Suppressor macrophage treated with lipopolysaccharide for 1 hour (primary cell): Measurements from ENCODE around the gene GRB10.
"Not testable (repeated sequence)": the region's sequence is repeated elsewhere in the genome, so short reads cannot be mapped to it uniquely, and the experiment has no call there.

Source experiments
- DNase-seq, 3 donors: peaks; one replicate each; pipeline ENCODE4 v3.0.0-alpha.2; 2020 to 2022

Gene GRB10

DNA sequence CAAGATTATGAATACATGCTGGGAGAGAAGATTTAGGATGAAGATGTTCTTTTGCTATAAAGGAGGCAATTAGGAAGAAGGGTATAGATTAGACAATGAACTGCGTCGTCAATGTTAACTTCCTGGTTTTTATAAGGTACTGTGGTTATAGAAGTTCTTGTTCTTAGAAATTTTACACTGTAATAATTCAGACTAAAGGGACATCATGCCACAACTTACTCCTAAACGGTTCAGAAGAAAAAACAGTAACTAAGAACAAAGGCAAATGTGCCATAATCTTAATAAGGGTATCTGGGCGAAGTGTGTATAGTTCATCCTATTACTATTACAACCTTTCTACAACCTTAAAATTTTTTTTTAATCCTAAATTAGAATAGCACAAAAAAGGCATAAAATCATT lies 186.2 kb downstream of the GRB10 start:
- DNase-seq: no peak

DNA sequence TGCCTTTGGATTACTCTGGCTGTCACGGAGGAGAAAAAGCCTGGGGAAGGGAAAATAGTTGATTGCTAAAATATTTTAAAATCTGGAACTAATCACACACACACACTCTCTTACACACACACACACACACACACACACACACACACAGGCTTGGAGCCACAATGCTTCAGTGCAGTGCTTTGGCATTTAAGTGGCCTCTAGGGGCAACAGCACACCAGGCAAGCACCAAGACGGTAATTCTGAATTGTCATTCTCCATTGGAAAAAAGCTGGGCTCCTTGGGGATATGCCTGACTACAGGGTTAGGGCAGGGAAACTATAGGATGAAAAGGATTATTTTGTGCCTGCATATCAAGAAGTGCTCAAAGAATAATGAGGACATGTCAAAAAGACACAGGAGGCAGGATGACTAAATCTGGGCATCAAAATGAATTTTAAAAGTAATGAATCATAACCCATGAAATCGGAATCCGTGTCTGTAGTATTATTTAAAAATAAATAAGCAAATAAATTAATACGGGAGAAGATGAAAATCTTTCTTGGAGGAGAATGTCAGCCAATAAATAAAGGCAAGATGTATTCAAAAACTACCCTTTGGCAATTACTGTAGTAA lies 187.1 kb downstream of the GRB10 start:
- peak in 1 of 3 donors; percentile 10 for DNase-seq

DNA sequence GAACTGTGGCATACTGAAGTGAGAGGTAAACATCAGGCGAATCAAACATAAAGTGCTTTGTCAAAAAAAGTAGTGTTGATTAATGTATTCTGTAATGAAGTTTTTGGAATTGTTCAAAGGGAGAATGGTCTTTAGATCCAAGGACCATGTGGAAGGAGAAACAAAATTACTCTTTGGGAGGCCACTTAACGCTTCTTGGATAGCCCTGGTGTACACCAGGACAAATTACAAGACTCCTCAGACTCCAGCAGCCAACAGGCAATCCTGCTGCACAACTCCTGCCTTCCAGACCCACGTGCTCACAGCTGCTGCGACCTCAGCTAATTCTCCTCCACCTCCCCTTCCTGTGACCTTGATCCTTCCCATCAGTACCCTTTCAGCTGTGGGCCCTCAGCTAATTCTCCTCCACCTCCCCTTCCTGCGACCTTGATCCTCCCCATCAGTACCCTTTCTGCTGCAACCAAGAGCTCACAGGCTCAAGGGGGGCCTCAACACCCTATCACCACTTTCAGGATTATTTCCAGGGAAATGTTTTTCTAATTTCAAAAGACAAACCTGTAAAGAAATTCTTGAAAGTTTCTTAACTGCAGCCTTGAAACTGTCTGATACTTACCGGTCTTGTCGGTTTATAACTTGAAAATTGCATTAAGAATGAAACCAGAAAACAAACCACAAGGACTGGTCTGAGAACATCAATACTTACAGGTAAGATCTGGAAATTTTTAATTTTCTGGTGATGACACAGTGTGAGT lies 187.8 kb downstream of the GRB10 start:
- no peak for DNase-seq

DNA sequence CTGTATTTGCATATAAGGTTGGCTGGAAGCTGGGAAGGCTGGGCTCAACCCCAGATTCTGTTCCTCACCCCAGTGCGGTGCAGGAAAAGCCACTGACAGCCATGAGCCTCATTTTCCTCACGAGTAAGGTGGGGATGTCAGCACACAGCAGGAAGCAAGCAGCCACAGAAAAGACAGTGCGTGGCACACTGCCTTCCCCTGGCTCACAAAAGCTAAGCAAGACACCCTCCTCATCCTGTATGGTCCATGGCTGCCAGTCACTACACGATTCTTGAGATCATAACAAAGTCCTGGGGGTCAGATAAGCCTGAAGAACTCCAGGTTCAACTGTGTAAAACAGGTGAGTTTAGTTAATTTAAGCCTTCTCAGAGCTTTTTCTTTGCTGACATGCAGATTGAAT lies 188.6 kb downstream of the GRB10 start:
- no peak for DNase-seq

DNA sequence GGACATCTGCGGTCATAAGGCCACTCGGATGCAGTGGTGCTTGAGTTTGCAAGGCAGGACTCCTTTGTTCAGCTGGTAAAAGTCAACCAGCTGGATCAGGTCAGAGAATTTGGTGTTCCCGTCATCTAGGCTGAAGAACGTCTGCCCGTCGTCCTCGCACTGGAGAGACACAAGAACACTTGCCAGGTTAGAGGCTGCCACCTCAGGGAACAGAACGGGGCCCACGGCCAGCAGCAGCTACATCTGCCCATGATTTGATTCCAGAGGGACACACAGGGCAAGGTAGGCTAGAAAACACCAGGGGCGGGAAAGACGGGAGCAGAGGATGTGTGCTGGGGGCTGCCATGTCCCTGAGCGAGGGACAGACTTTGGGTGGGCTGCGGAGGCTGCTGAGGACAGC lies 189.8 kb downstream of the GRB10 start:
- DNase-seq: no peak

DNA sequence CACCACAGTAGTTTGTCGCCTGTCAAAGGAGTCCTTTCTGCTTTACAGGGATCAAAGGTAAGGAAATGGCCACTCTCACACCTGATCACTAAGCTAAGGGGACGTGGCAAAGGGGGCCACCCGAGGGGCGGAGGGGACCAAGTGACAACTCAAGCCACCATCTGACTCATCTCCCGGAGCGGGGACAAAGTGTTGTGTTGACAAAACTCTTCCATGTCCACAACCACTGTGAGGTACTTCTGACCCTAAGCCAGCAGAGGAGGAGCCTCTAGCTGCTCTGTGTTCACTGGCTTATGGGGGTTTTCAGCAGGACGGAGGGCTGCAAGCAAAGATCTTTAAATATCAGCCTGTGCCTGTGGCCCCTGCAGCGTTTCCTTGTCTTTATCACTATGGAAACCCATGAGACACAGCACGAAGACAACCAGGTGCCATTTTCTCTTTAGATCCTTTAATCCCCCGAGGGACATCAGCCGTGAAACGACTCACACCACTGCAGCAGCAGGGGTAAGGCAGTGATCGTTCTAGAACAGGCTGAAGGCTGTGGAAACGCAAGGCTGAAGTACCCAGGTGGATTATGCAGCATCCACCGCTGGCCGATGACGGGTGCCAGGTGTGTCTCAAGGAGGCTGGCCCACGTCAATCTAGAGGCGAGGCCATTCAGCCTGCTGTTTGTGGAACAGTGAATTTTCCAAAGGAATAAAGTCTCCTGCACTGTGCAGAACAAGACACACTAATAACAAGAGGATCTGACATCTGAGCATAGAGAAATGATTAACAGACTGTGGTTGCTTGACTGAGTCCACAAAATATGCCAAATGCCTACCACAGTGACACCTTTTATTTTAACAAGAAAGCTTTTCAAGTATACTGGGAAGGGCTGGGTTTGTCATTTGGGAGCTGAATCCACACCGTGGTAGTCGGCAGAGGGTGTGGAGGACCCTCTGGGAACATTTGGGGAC lies 190.9 kb downstream of the GRB10 start:
- DNase-seq: no peak

DNA sequence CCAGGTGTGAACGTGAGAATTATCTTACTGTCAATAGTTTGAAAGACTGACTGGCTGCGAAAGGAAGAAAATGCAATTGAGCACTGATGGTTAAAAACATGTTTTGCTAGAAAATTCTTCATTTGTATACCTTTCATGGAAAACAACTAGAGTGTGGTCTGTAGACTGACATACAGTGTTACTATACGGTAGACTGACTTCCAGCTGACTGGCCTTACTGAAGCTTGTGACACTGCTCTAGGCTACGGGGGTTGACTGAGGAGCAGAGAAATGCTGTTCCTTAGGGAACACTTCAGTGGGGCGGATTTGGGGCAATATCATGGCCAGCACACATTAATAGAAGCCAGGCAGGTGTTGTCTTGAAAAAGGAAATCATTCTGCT lies 191.6 kb downstream of the GRB10 start:
- DNase-seq: no peak

DNA sequence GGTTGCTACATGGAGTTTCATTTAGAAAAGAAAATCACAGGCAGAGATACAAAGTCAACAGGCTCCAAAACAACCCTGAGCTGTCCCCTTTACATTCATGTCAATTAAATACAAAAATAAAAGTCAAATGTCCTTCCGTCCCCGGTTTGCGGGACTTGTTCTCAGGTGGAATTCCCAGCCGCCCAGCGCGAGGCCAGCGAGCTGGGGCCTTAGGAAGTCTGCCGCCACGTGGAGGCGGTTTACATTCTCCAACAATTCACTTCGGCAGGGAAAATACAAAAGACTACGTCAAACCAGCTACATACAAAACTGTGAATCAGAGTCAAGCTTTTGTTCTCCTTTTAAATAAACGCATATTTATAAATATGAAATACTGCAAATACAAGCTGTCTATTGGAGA lies 192.2 kb downstream of the GRB10 start:
- no peak for DNase-seq

DNA sequence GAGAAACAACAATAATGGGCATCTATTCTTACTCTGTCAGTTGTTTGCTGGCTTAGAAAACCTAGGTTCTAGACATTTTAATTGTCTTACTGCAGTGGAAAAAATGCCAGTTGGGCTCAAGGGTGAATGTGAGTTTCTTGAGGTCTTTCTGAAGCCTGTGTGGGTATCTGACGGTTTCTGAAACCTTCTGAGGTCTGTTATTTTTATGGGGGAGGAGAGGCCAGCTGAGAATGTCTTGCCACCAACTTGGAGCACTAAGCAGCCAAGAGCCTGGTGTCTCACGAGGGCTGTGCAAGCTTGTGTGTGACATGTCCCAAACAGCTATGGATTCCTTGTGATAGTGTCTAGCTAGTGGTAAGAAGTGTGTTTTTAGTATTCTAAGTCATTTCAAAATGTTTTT lies 193.3 kb downstream of the GRB10 start:
- no peak for DNase-seq

DNA sequence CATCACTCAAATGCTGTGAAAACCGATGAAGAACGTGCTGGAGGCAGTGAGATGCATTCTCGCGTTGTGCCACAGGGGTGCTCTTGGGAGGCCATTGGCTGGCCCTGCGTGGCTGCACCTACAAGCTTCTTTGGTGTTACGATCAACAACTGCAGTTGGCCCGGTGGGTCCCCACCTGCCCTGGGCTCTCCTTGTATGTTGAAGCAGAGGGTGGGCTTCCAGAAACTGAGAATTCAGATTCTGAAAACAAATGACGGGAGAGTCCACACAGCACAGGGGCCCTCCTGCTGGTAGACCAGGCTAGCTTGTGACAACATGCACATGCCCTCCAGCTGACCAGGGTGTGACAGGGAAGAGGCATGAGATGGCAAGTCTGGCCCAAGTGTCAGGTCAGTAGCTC lies 193.8 kb downstream of the GRB10 start:
- DNase-seq: no peak

DNA sequence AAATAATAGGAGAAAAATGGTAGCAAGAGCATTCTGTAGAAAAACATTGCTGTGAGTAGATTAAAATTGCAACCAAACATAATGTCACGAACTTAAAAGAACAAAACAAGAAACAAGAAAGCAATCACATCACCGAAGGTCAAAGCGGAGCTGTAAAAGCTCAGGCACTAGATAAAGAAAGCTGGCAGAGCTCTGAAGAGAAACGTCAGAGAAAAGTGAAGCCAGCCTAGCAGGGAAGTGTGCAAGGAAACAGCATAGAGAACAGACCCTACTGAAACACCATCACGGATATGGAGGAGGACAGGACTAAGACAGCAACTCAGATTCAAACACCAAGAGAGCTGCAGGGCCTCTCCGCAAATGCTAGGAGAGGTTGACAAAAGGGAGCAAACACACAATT lies 195.0 kb downstream of the GRB10 start:
- no peak for DNase-seq

DNA sequence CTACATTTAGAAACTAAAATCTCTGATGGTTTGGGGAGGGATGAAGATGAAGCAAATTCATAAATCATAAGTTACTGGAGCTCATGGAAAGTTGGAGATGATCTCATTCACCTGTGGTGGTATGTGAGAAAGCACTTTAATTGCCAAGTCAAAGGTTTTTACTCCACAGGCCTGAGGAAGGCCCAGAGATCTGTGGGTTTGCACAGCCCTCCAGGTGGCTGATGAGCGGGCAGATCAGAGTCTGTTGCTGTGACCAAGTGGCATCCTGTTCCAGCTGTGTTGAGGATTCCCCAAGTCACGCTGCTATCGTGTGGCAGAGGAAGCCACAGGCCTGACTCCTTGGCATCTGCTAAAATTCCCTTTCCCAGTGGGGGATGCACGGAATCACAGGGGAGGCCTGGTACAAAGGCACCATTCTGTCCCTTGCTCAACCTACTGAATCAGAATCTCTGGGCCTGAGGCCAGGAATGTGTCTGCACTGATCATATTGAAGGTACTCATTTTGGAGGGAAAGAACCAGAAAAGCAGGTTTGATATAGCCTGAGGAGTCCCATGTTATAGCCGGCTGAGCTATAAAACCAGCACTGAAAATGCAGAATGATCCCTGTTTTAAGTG lies 197.8 kb downstream of the GRB10 start:
- no peak for DNase-seq

DNA sequence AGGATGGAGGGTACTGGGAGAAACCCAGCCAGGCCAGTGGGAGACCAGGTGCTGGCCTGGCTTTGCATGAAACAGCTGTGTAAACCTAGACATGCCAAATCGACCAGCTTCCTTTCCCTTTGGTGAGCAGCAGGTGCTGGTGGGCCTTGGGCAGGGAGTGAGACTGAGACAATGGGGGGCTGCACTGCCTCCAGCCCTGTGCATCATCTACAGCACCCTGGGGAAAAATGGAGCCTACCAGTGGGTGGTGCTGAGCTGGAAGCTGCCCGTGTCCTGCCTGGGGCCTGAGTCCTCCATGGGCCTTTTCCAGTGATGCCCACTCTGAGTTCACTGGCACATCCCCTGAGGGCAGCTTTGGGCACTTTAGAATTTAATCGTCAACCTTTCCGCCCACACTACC lies 198.3 kb downstream of the GRB10 start:
- no peak for DNase-seq

DNA sequence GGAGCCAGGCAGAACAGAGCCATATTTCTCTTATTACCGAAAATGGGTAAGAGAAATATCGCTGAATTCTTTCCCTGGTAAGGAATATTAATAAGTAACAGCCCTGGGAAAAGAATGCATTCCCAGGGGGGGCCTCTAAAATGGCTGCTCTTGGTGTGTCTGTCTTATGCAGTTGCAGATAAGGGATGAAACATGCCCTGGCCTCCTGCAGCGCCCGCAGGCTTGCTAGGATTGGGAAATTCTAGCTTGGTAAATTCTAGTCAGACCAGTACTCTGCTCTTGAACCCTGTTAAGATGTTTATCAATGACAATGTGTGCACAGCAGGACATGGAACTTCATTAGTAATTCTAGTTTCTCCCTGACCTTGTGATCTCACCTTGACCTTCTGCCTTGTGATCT lies 199.4 kb downstream of the GRB10 start:
- DNase-seq: not testable (repeated sequence)

DNA sequence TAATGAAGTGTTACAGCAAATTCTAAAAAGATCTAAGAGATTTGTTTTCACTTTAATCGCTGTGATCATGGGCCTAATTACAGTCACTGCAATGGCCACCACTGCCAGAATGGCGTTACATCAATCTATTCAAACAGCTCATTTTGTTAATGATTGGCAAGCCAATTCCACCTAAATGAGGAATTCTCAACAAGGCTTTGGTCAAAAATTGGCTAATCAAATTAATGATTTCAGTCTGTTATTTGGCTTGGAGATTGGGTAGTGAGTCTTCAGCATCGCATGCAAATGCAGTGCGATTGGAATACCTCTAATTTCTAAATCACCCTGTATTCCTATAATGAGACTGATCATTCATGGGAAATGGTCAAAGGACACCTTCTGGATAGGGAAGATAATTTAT lies 200.4 kb downstream of the GRB10 start:
- not testable (repeated sequence) for DNase-seq

DNA sequence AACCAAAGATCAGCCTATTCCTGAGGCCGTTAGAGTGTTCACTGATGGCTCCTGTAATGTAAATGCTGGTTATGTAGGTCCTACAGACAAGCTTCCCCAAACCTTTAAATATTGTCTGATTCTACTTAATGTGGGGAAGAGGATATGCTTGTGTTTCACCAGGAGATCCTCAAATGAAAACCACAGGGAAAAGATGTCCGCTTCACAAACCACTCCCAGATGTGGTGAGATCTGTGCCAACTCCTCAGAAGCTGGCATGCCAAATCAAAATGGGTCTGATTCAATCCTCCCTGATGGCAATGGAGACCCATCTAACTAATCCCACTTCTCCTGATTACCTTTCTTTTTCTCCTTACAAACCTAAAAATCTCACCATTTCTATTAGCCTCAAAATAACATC lies 202.0 kb downstream of the GRB10 start:
- DNase-seq: not testable (repeated sequence)

DNA sequence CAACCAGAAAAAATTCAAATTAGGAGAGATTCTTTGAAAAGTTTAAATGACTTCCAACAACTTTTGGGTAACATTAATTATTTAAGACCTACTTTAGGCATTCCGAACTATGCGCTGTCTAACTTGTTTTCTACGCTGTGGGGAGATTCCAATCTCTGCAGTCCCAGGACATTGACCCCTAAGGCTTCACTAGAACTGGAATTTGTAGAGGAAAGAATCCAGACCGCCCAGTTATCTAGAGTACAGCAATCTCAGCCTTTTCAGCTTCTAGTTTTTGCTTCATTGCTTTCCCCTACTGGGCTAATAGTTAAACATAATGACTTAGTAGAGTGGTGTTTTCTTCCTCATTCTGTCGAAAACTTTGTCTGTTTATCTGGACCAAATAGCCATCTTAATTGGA lies 202.6 kb downstream of the GRB10 start:
- DNase-seq: no peak

DNA sequence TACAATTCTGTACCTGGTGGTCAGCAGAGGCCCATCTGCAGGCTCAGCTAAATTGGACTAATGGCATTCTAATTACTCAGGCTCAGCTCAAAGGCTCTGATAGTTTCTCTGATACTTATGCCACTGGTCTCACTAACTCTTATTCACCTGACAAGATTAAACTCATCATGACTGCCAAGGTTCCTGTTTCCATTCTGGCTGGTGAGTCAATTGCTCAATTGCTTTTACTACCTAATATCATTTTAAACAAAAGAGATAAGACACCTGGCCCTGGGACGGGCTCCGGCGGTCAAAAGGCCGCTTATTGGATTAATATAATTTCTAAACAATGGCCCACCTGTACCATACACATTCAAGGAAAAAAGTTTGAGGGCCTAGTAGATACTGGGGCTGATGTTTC lies 204.6 kb downstream of the GRB10 start:
- DNase-seq: not testable (repeated sequence)

DNA sequence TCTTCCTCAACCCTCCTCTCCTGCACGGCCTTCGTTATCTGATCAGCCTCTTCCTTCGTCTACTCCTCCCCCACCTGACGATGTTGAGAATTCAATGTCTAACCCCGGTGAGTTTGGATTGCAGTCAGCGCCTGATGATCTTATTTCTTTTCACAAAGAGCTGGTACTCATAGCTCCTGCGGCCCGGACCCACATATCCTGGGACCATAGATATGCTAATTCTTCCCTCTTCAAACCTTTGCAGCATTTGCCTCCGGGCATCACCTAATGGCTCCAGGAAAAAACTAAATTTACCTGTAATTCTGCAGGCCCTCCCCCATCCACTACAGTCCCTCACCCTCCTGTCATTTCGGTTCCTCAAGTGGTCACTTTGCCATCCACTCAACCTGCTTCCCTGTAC lies 205.1 kb downstream of the GRB10 start:
- DNase-seq: no peak

DNA sequence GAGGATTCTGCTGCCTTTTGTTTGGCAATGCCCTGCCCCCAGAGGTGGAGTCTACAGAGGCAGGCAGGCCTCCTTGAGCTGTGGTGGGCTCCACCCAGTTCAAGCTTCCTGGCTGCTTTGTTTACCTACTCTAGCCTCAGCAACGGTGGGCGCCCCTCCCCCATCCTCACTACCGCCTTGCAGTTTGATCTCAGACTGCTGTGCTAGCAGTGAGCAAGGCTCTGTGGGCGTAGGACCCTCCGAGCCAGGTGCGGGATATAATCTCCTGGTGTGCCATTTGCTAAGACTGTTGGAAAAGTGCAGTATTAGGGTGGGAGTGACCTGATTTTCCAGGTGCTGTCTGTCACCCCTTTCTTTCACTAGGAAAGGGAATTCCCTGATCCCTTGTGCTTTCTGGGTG lies 206.3 kb downstream of the GRB10 start:
- DNase-seq: not testable (repeated sequence)

DNA sequence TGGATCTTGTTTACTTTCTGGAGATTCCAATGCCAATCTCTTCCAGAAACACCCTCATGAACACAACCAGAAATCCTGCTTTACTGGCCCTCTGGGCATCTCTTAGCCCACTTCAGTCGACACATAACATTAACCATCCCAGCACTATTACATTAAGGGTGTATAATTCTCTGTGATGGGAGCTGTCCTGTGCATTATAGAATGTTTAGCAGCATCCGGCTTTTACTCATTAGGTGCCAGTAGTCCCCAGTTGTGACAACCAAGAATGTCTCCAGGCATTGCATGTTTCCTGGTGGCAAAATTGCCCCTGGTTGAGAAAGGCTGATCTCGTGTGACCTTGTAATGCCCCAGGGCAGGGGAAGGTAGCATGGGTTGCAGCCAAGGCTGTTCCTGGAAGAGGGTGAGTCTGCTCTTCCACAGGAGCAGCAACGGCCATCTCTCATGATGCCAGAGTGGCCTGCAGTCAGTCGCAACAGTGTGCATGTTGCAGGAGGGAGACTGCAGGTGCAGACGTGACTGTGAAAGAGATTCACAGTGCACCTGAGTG lies 214.9 kb downstream of the GRB10 start:
- DNase-seq: no peak

DNA sequence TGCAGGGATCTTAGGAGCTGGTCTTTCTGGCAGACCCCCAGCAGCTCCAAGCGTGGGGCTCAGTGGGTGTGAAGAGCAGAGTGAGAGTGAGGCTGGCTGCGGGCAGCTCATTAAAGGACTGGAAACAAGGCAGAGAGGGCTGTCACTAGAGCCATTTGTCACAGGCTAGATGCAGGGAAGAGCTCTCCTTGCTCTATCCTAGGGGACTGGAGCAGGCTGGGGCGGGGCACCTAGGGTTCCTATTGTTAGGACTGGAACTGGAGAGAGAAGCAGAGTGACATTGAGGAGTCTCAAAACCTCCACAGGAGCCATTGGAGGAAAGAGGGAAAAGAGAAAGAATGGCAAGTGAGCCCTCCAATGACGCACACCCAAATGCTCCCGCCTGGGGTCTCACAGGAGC lies 216.7 kb downstream of the GRB10 start:
- DNase-seq: no peak

DNA sequence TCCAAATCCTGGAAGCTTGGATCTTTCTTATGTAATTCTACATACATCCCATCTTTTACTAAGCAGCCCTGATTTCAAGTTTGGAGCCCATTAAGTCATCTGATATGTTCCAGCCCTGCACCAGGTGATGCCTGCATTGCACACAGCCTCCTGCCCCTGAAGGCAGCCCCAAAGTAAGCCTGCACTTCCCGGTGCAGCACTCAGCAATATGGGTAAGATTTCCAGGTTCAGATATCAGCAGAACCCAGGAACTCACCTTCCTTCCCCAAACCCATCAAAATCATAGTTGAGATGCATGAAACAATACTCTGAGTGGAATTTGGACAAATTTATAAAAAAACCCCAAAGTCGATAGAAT lies 217.2 kb downstream of the GRB10 start:
- DNase-seq: no peak
